ENCODE measurements around the gene PSMD5. TPM values are rescaled to one million over a fixed set of nuclear protein-coding genes. Genes with fewer than 3 reads are reported as not detected.
A peak's percentile ranks its signal among the peaks of the same experiment; 100 is the strongest.
"Not testable (repeated sequence)": the region's sequence is repeated elsewhere in the genome, so short reads cannot be mapped to it uniquely, and the experiment has no call there.

Gene PSMD5
- total RNA-seq, 1 donor, result 27.5 TPM

- H3K9me3 ChIP-seq (ENCODE audit: low read depth, low read length), result no peaks in the 10 kb centered on the region
- H3K27me3 ChIP-seq (ENCODE audit: insufficient read depth, low read length), result no peaks in the 10 kb centered on the region
- H3K4me3 ChIP-seq (ENCODE audit: low read length), result no peak overlapping the region
- H3K4me1 ChIP-seq (ENCODE audit: insufficient read depth, low read length), result no peaks in the 10 kb centered on the region
These were observed 13.1 kb downstream of the PSMD5 start for GRCh38 chr9:120829650-120830049.

GRCh38 chr9:120820095-120820494 lies 22.6 kb downstream of the PSMD5 start:
- H3K4me1 ChIP-seq (ENCODE audit: insufficient read depth, low read length), result no peaks in the 10 kb centered on the region
- no peaks in the 10 kb centered on the region for H3K9me3 ChIP-seq (ENCODE audit: low read depth, low read length)
- H3K27me3 ChIP-seq (ENCODE audit: insufficient read depth, low read length), result no peaks in the 10 kb centered on the region
- H3K4me3 ChIP-seq (ENCODE audit: low read length), result no peak overlapping the region

GRCh38 chr9:120818595-120818994 lies 24.1 kb downstream of the PSMD5 start:
- Histone ChIP-seq H3K4me1 (ENCODE audit: insufficient read depth, low read length) (no peaks in the 10 kb centered on the region), H3K27me3 (ENCODE audit: insufficient read depth, low read length) (no peaks in the 10 kb centered on the region), H3K4me3 (ENCODE audit: low read length) (no peak overlapping the region), H3K9me3 (ENCODE audit: low read depth, low read length) (no peaks in the 10 kb centered on the region)

- Histone ChIP-seq H3K4me3 (ENCODE audit: low read length) (no peak overlapping the region), H3K4me1 (ENCODE audit: insufficient read depth, low read length) (no peaks in the 10 kb centered on the region), H3K9me3 (ENCODE audit: low read depth, low read length) (no peaks in the 10 kb centered on the region), H3K27me3 (ENCODE audit: insufficient read depth, low read length) (no peaks in the 10 kb centered on the region)
These were observed 27.6 kb downstream of the PSMD5 start for GRCh38 chr9:120815075-120815474.

GRCh38 chr9:120808931-120809330 lies 33.8 kb downstream of the PSMD5 start:
- H3K4me3 ChIP-seq (ENCODE audit: low read length), result no peak overlapping the region
- peaks cover 20% of the 10 kb centered on the region for H3K9me3 ChIP-seq (ENCODE audit: low read depth, low read length)
- H3K27me3 ChIP-seq (ENCODE audit: insufficient read depth, low read length), result no peaks in the 10 kb centered on the region
- H3K4me1 ChIP-seq (ENCODE audit: insufficient read depth, low read length), result no peaks in the 10 kb centered on the region

- H3K4me1 ChIP-seq (ENCODE audit: insufficient read depth, low read length), result no peaks in the 10 kb centered on the region
- H3K27me3 ChIP-seq (ENCODE audit: insufficient read depth, low read length), result no peaks in the 10 kb centered on the region
- peaks cover 20% of the 10 kb centered on the region for H3K9me3 ChIP-seq (ENCODE audit: low read depth, low read length)
- no peak overlapping the region for H3K4me3 ChIP-seq (ENCODE audit: low read length)
These were observed 34.9 kb downstream of the PSMD5 start for GRCh38 chr9:120807607-120808379.

- not testable (repeated sequence) for H3K27me3 ChIP-seq (ENCODE audit: insufficient read depth, low read length)
These were observed 37.8 kb downstream of the PSMD5 start for GRCh38 chr9:120804784-120805363.

GRCh38 chr9:120801441-120801840 lies 41.3 kb downstream of the PSMD5 start:
- Histone ChIP-seq H3K27me3 (ENCODE audit: insufficient read depth, low read length) (no peaks in the 10 kb centered on the region), H3K9me3 (ENCODE audit: low read depth, low read length) (no peaks in the 10 kb centered on the region), H3K4me1 (ENCODE audit: insufficient read depth, low read length) (no peaks in the 10 kb centered on the region), H3K4me3 (ENCODE audit: low read length) (no peak overlapping the region)

More at GRCh38 chr9:120804784-120805363, 37.8 kb downstream of the PSMD5 start:
- H3K9me3 ChIP-seq (ENCODE audit: low read depth, low read length), result peaks cover 20% of the 10 kb centered on the region
- not testable (repeated sequence) for H3K4me3 ChIP-seq (ENCODE audit: low read length); H3K4me1 ChIP-seq (ENCODE audit: insufficient read depth, low read length)

- Histone ChIP-seq H3K27me3 (ENCODE audit: insufficient read depth, low read length) (no peaks in the 10 kb centered on the region), H3K4me1 (ENCODE audit: insufficient read depth, low read length) (peaks cover 29% of the 10 kb centered on the region), H3K4me3 (ENCODE audit: low read length) (peak within 1 kb of the TSS; percentile 92), H3K9me3 (ENCODE audit: low read depth, low read length) (no peaks in the 10 kb centered on the region)
These were observed 49.6 kb downstream of the PSMD5 start, which contains the start of gene FBXW2 for GRCh38 chr9:120792898-120793765. Gene FBXW2, minus strand, starts transcription at chr9:120793416. Its CDS starts 5,158 bp downstream, at chr9:120788258.

- Histone ChIP-seq H3K4me3 (ENCODE audit: low read length) (no peak overlapping the region), H3K27me3 (ENCODE audit: insufficient read depth, low read length) (no peaks in the 10 kb centered on the region), H3K4me1 (ENCODE audit: insufficient read depth, low read length) (peaks cover 39% of the 10 kb centered on the region), H3K9me3 (ENCODE audit: low read depth, low read length) (no peaks in the 10 kb centered on the region)
These were observed 51.6 kb downstream of the PSMD5 start for GRCh38 chr9:120791161-120791560.

GRCh38 chr9:120787933-120788332 lies 54.8 kb downstream of the PSMD5 start:
- no peaks in the 10 kb centered on the region for H3K9me3 ChIP-seq (ENCODE audit: low read depth, low read length)
- peaks cover 56% of the 10 kb centered on the region for H3K4me1 ChIP-seq (ENCODE audit: insufficient read depth, low read length)
- no peaks in the 10 kb centered on the region for H3K27me3 ChIP-seq (ENCODE audit: insufficient read depth, low read length)
- no peak overlapping the region for H3K4me3 ChIP-seq (ENCODE audit: low read length)

- H3K4me3 ChIP-seq (ENCODE audit: low read length), result no peak overlapping the region
- H3K4me1 ChIP-seq (ENCODE audit: insufficient read depth, low read length), result peaks cover 47% of the 10 kb centered on the region
- H3K9me3 ChIP-seq (ENCODE audit: low read depth, low read length), result no peaks in the 10 kb centered on the region
- no peaks in the 10 kb centered on the region for H3K27me3 ChIP-seq (ENCODE audit: insufficient read depth, low read length)
These were observed 59.1 kb downstream of the PSMD5 start for GRCh38 chr9:120783602-120784047.

GRCh38 chr9:120781236-120781635 lies 61.5 kb downstream of the PSMD5 start:
- Histone ChIP-seq H3K4me1 (ENCODE audit: insufficient read depth, low read length) (peaks cover 37% of the 10 kb centered on the region), H3K4me3 (ENCODE audit: low read length) (no peak overlapping the region), H3K9me3 (ENCODE audit: low read depth, low read length) (no peaks in the 10 kb centered on the region), H3K27me3 (ENCODE audit: insufficient read depth, low read length) (no peaks in the 10 kb centered on the region)

GRCh38 chr9:120780367-120780766 lies 62.4 kb downstream of the PSMD5 start:
- Histone ChIP-seq H3K27me3 (ENCODE audit: insufficient read depth, low read length) (no peaks in the 10 kb centered on the region), H3K4me3 (ENCODE audit: low read length) (no peak overlapping the region), H3K9me3 (ENCODE audit: low read depth, low read length) (no peaks in the 10 kb centered on the region), H3K4me1 (ENCODE audit: insufficient read depth, low read length) (peaks cover 34% of the 10 kb centered on the region)

GRCh38 chr9:120779227-120779626 lies 63.5 kb downstream of the PSMD5 start:
- no peak overlapping the region for H3K4me3 ChIP-seq (ENCODE audit: low read length)
- no peaks in the 10 kb centered on the region for H3K9me3 ChIP-seq (ENCODE audit: low read depth, low read length)
- peaks cover 24% of the 10 kb centered on the region for H3K4me1 ChIP-seq (ENCODE audit: insufficient read depth, low read length)
- no peaks in the 10 kb centered on the region for H3K27me3 ChIP-seq (ENCODE audit: insufficient read depth, low read length)

All from mononuclear cell (primary cell).